Measurements from ENCODE around the gene MYO3B. TPM values are rescaled to one million over a fixed set of nuclear protein-coding genes. Genes with fewer than 3 reads are reported as not detected.
"Not testable (repeated sequence)": the region's sequence is repeated elsewhere in the genome, so short reads cannot be mapped to it uniquely, and the experiment has no call there.

Gene MYO3B
- total RNA-seq, 1 donor from 2014 or later: 27.3 TPM

GRCh38 chr2:170341684-170342623 is 164.0 kb downstream of the MYO3B start:
- peaks cover 34% of the 10 kb centered on the region for H3K4me1 Mint-ChIP-seq
- H3F3A ChIP-seq (ENCODE audit: low read depth): peaks cover 30% of the 10 kb centered on the region
- no peaks in the 10 kb centered on the region for H4K20me1 ChIP-seq (ENCODE audit: low read depth)
- no peaks in the 10 kb centered on the region for H3K79me2 ChIP-seq (ENCODE audit: low read depth)
- no peak for DNase-seq (ENCODE audit: low spot score)
- H3K4me3 Mint-ChIP-seq: no peak overlapping the region
- H3K4me3 ChIP-seq: no peak overlapping the region
- no peaks in the 10 kb centered on the region for H3K27me3 ChIP-seq
- H3K36me3 ChIP-seq: no peaks in the 10 kb centered on the region
- no peaks in the 10 kb centered on the region for H3K36me3 Mint-ChIP-seq
- H3K9ac ChIP-seq: no peak overlapping the region
- H3K27me3 Mint-ChIP-seq (ENCODE audit: insufficient read depth, low read depth): peaks cover 3% of the 10 kb centered on the region
- H3K27ac ChIP-seq: no peak overlapping the region
- H2AFZ ChIP-seq (replicated peaks): no peak overlapping the region
- no peak for TF ChIP-seq EZH2 (IDR thresholded peaks at IDR 0.05)
- TF ChIP-seq, protein P1, sequence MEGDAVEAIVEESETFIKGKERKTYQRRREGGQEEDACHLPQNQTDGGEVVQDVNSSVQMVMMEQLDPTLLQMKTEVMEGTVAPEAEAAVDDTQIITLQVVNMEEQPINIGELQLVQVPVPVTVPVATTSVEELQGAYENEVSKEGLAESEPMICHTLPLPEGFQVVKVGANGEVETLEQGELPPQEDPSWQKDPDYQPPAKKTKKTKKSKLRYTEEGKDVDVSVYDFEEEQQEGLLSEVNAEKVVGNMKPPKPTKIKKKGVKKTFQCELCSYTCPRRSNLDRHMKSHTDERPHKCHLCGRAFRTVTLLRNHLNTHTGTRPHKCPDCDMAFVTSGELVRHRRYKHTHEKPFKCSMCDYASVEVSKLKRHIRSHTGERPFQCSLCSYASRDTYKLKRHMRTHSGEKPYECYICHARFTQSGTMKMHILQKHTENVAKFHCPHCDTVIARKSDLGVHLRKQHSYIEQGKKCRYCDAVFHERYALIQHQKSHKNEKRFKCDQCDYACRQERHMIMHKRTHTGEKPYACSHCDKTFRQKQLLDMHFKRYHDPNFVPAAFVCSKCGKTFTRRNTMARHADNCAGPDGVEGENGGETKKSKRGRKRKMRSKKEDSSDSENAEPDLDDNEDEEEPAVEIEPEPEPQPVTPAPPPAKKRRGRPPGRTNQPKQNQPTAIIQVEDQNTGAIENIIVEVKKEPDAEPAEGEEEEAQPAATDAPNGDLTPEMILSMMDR (IDR thresholded peaks at IDR 0.05): no peak
- no peak for TF ChIP-seq EZH2phosphoT487 (IDR thresholded peaks at IDR 0.05)
- H3K4me2 ChIP-seq: no peak overlapping the region
- peaks cover 43% of the 10 kb centered on the region for H3K4me1 ChIP-seq
- no peak overlapping the region for H3K27ac Mint-ChIP-seq
- no peaks in the 10 kb centered on the region for H3K9me3 ChIP-seq (ENCODE audit: low read depth)
- H3K9me3 Mint-ChIP-seq: no peaks in the 10 kb centered on the region

GRCh38 chr2:170344663-170345346 is 166.9 kb downstream of the MYO3B start:
- no peaks in the 10 kb centered on the region for H3K27me3 ChIP-seq
- Mint-ChIP-seq H3K4me1 (peaks cover 15% of the 10 kb centered on the region), H3K36me3 (no peaks in the 10 kb centered on the region), H3K27me3 (ENCODE audit: insufficient read depth, low read depth) (peaks cover 5% of the 10 kb centered on the region), H3K27ac (no peak overlapping the region), H3K9me3 (no peaks in the 10 kb centered on the region), H3K4me3 (no peak overlapping the region)
- H3K36me3 ChIP-seq: no peaks in the 10 kb centered on the region
- H3K4me1 ChIP-seq: peaks cover 26% of the 10 kb centered on the region
- H3K9ac ChIP-seq: no peak overlapping the region
- no peak overlapping the region for H3K4me2 ChIP-seq
- DNase-seq (ENCODE audit: low spot score): no peak
- TF ChIP-seq EZH2phosphoT487 (IDR thresholded peaks at IDR 0.05) (no peak), EZH2 (IDR thresholded peaks at IDR 0.05) (no peak)
- peaks cover 20% of the 10 kb centered on the region for H3F3A ChIP-seq (ENCODE audit: low read depth)
- H3K79me2 ChIP-seq (ENCODE audit: low read depth): no peaks in the 10 kb centered on the region
- no peaks in the 10 kb centered on the region for H4K20me1 ChIP-seq (ENCODE audit: low read depth)
- no peaks in the 10 kb centered on the region for H3K9me3 ChIP-seq (ENCODE audit: low read depth)
- H3K27ac ChIP-seq: no peak overlapping the region
- H3K4me3 ChIP-seq: no peak overlapping the region
- H2AFZ ChIP-seq (replicated peaks): no peak overlapping the region

- no peak for DNase-seq (ENCODE audit: low spot score)
- Histone ChIP-seq H3K9me3 (ENCODE audit: low read depth) (no peaks in the 10 kb centered on the region), H3F3A (ENCODE audit: low read depth) (peaks cover 20% of the 10 kb centered on the region), H3K36me3 (no peaks in the 10 kb centered on the region), H3K9ac (no peak overlapping the region), H4K20me1 (ENCODE audit: low read depth) (no peaks in the 10 kb centered on the region), H3K79me2 (ENCODE audit: low read depth) (no peaks in the 10 kb centered on the region), H3K27ac (no peak overlapping the region), H3K4me2 (no peak overlapping the region), H2AFZ (replicated peaks) (no peak overlapping the region), H3K4me1 (peaks cover 18% of the 10 kb centered on the region), H3K27me3 (no peaks in the 10 kb centered on the region), H3K4me3 (no peak overlapping the region)
- Mint-ChIP-seq H3K4me3 (no peak overlapping the region), H3K36me3 (no peaks in the 10 kb centered on the region), H3K27ac (no peak overlapping the region), H3K9me3 (no peaks in the 10 kb centered on the region), H3K27me3 (ENCODE audit: insufficient read depth, low read depth) (peaks cover 2% of the 10 kb centered on the region), H3K4me1 (peaks cover 7% of the 10 kb centered on the region)
- TF ChIP-seq EZH2phosphoT487 (IDR thresholded peaks at IDR 0.05) (no peak), EZH2 (IDR thresholded peaks at IDR 0.05) (no peak)
- TF ChIP-seq, protein P1 (IDR thresholded peaks at IDR 0.05): no peak
Measured at GRCh38 chr2:170345607-170346006, 167.7 kb downstream of the MYO3B start.

GRCh38 chr2:170349269-170349668 is 171.3 kb downstream of the MYO3B start:
- not testable (repeated sequence) for DNase-seq (ENCODE audit: low spot score); H3K9me3 Mint-ChIP-seq; H3K36me3 ChIP-seq; H3K27ac ChIP-seq; H3K27me3 Mint-ChIP-seq (ENCODE audit: insufficient read depth, low read depth); H3K9me3 ChIP-seq (ENCODE audit: low read depth); H2AFZ ChIP-seq (replicated peaks); H3K27me3 ChIP-seq; H3K4me3 ChIP-seq; H3K36me3 Mint-ChIP-seq; H3K4me2 ChIP-seq; H3K27ac Mint-ChIP-seq; H3K9ac ChIP-seq; H3K79me2 ChIP-seq (ENCODE audit: low read depth); H4K20me1 ChIP-seq (ENCODE audit: low read depth); H3K4me3 Mint-ChIP-seq
- H3K4me1 Mint-ChIP-seq: peaks cover 12% of the 10 kb centered on the region
- H3K4me1 ChIP-seq: peaks cover 33% of the 10 kb centered on the region
- peaks cover 16% of the 10 kb centered on the region for H3F3A ChIP-seq (ENCODE audit: low read depth)
